Keratinocyte (primary cell): Measurements from ENCODE around the gene NCKAP5. TPM values are rescaled to one million over a fixed set of nuclear protein-coding genes. Genes with fewer than 3 reads are reported as not detected.

Experiments
- DNase-seq: peaks from one replicate; pipeline ENCODE4 v3.0.0-alpha.2; 2011; ENCODE audit warnings: low read depth, missing footprints, low spot score
- FAIRE-seq: peaks from 2 replicates; lab custom pipeline; 2011; peaks lifted over from hg19 to GRCh38; lab: Jason Lieb, UNC
- H2AFZ ChIP-seq: 2 replicates; pipeline ENCODE4 v1.6.0; 2012; ENCODE audit warnings: low read length, control low read depth, inconsistent platforms; ENCODE audit not compliant: control insufficient read depth
- H3K27ac ChIP-seq: 2 replicates; pipeline ENCODE4 v1.5.1; 2011; ENCODE audit warnings: low read length; ENCODE audit not compliant: control insufficient read depth, insufficient read depth
- H3K27me3 ChIP-seq: 3 replicates; pipeline ENCODE4 v1.6.0; 2011; ENCODE audit warnings: low read length; ENCODE audit not compliant: control insufficient read depth, insufficient read depth; ENCODE audit errors: extremely low read depth
- H3K36me3 ChIP-seq, 2 experiments: 2 replicates in 1 of 2; 3 replicates in 1 of 2; pipeline ENCODE4 v1.5.1; 2011; ENCODE audit warnings: low read length in 2 of 2, mild to moderate bottlenecking in 1 of 2; ENCODE audit not compliant: control insufficient read depth in 2 of 2, insufficient read depth in 2 of 2; ENCODE audit errors: extremely low read depth in 1 of 2
- H3K4me1 ChIP-seq: 3 replicates; pipeline ENCODE4 v1.5.1; 2011; ENCODE audit warnings: low read length; ENCODE audit not compliant: control insufficient read depth, insufficient read depth; ENCODE audit errors: extremely low read depth
- H3K4me2 ChIP-seq: 3 replicates; pipeline ENCODE4 v1.6.0; 2011; ENCODE audit warnings: low read depth, low read length; ENCODE audit not compliant: control insufficient read depth, insufficient read depth; ENCODE audit errors: extremely low read depth
- H3K4me3 ChIP-seq, 3 experiments: fragments of 200-600 bp in 1 of 3; sonication (generic) in 1 of 3; 2 replicates in 2 of 3; 3 replicates in 1 of 3; pipeline ENCODE4 v1.5.1; 2011 to 2016; ENCODE audit warnings: low read length in 3 of 3, mild to moderate bottlenecking in 3 of 3, control low read depth in 2 of 3, inconsistent platforms in 1 of 3, low read depth in 1 of 3, mixed read lengths in 1 of 3, mixed run types in 1 of 3, moderate library complexity in 1 of 3; ENCODE audit not compliant: control insufficient read depth in 2 of 3, insufficient read depth in 2 of 3; ENCODE audit errors: extremely low read depth in 1 of 3
- H3K79me2 ChIP-seq: 2 replicates; pipeline ENCODE4 v1.6.0; 2012; ENCODE audit warnings: low read length; ENCODE audit not compliant: control insufficient read depth, insufficient read depth
- H3K9ac ChIP-seq: 3 replicates; pipeline ENCODE4 v1.6.0; 2011; ENCODE audit warnings: low read length; ENCODE audit not compliant: control insufficient read depth, insufficient read depth; ENCODE audit errors: extremely low read depth
- H3K9me1 ChIP-seq: 3 replicates; pipeline ENCODE4 v1.6.0; 2011; ENCODE audit warnings: low read length; ENCODE audit not compliant: control insufficient read depth, insufficient read depth; ENCODE audit errors: extremely low read depth
- H3K9me3 ChIP-seq: 2 replicates; pipeline ENCODE4 v1.5.1; 2012; ENCODE audit warnings: low read depth, low read length; ENCODE audit not compliant: control insufficient read depth
- H4K20me1 ChIP-seq: 3 replicates; pipeline ENCODE4 v1.6.0; 2011; ENCODE audit warnings: low read length; ENCODE audit not compliant: control insufficient read depth, insufficient read depth; ENCODE audit errors: extremely low read depth
- EZH2 ChIP-seq: IDR thresholded peaks from one replicate; pipeline ENCODE4 v1.6.1; 2012; ENCODE audit warnings: inconsistent platforms, mild to moderate bottlenecking, low read length, moderate library complexity
- dilution Hi-C: fragments of 300-500 bp; cut with MboI; formaldehyde crosslinking; loops from one replicate; pipeline ENCODE4 v1.7.0; 2020; ENCODE audit warnings: low sequenced_read_pairs; ENCODE audit not compliant: extremely low pct_ligation_motif_present
- polyA plus RNA-seq, 5 experiments: library from polyadenylated mRNA; depleted of rRNA in 3 of 5; stranded (reverse) in 3 of 5; stranded (forward) in 1 of 5; unstranded in 1 of 5; fragments of >200 nt; gene quantifications; 1 replicate in 1 of 5; 2 replicates in 3 of 5; 3 replicates in 1 of 5; pipeline versions ENCODE4 v1.2.1 to v1.2.3, GENCODE V29; 2011 to 2012; ENCODE audit warnings: missing spikeins in 2 of 5, low read depth in 1 of 5, low replicate concordance in 1 of 5
- TF ChIP-seq, protein P1 (sequence below), 3 experiments: IDR thresholded peaks in 1 of 3; conservative IDR thresholded peaks in 1 of 3; optimal IDR thresholded peaks in 1 of 3; 2 replicates in 2 of 3; 3 replicates in 1 of 3; pipeline versions ENCODE3 to v1.5.1; 2011; ENCODE audit warnings: low read length in 3 of 3, mild to moderate bottlenecking in 3 of 3, moderate library complexity in 2 of 3, control low read depth in 1 of 3, inconsistent platforms in 1 of 3; ENCODE audit not compliant: insufficient read depth in 2 of 3; ENCODE audit errors: extremely low read depth in 1 of 3

NCKAP5 gene
- polyA plus RNA-seq, 1 donor (not counting 4 experiments of a cell fraction or from before 2014, with no cell fraction given): 3.6 TPM

GRCh38 chr2:132636346-132636745 is 931.9 kb downstream of the NCKAP5 start:
- H3K4me3 ChIP-seq: no peak overlapping the region
- no peak overlapping the region for H3K4me2 ChIP-seq
- DNase-seq (no peak), FAIRE-seq (no peak)
- no peaks in the 10 kb centered on the region for H4K20me1 ChIP-seq
- H2AFZ ChIP-seq: no peak overlapping the region
- dilution Hi-C loops: no loop called here
- no peaks in the 10 kb centered on the region for H3K27me3 ChIP-seq
- H3K79me2 ChIP-seq: no peaks in the 10 kb centered on the region
- TF ChIP-seq, protein P1, sequence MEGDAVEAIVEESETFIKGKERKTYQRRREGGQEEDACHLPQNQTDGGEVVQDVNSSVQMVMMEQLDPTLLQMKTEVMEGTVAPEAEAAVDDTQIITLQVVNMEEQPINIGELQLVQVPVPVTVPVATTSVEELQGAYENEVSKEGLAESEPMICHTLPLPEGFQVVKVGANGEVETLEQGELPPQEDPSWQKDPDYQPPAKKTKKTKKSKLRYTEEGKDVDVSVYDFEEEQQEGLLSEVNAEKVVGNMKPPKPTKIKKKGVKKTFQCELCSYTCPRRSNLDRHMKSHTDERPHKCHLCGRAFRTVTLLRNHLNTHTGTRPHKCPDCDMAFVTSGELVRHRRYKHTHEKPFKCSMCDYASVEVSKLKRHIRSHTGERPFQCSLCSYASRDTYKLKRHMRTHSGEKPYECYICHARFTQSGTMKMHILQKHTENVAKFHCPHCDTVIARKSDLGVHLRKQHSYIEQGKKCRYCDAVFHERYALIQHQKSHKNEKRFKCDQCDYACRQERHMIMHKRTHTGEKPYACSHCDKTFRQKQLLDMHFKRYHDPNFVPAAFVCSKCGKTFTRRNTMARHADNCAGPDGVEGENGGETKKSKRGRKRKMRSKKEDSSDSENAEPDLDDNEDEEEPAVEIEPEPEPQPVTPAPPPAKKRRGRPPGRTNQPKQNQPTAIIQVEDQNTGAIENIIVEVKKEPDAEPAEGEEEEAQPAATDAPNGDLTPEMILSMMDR (optimal IDR thresholded peaks at IDR 0.05 in 1 of 3, IDR thresholded peaks at IDR 0.05 in 1 of 3, conservative IDR thresholded peaks at IDR 0.05 in 1 of 3; ENCODE audit: extremely low read depth in 1 of 3, insufficient read depth in 2 of 3, low read length in 3 of 3): no peak
- TF ChIP-seq EZH2: no peak
- H3K4me1 ChIP-seq: no peaks in the 10 kb centered on the region
- no peaks in the 10 kb centered on the region for H3K9me3 ChIP-seq
- H3K9me1 ChIP-seq: no peaks in the 10 kb centered on the region
- H3K9ac ChIP-seq: no peak overlapping the region
- H3K36me3 ChIP-seq: no peaks in the 10 kb centered on the region
- no peak overlapping the region for H3K27ac ChIP-seq

DNA sequence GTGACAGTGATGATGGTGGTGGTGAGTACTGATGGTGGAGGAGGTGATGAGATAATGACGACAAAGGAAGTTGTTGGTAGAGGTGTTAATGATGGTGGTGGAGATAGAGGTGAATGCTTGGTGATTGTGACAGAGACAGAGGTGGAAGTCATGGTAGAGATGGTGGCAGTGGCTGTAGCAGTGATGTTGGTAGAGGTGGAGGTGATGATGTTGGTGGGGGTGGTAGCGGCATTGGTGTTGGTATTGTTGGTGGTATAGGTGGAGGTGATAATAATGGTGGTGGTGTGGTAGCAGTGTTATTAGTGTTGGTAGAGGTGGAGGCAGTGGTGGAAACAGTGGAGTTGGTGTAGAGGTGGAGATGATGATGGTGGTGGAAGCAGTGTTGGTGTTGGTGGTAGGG is 934.6 kb downstream of the NCKAP5 start:
- TF ChIP-seq, protein P1 (optimal IDR thresholded peaks at IDR 0.05 in 1 of 3, IDR thresholded peaks at IDR 0.05 in 1 of 3, conservative IDR thresholded peaks at IDR 0.05 in 1 of 3; ENCODE audit: extremely low read depth in 1 of 3, insufficient read depth in 2 of 3, low read length in 3 of 3): no peak
- TF ChIP-seq EZH2: no peak
- Histone ChIP-seq H3K9ac (no peak overlapping the region), H3K27ac (no peak overlapping the region), H3K4me1 (no peaks in the 10 kb centered on the region), H3K9me1 (no peaks in the 10 kb centered on the region), H3K79me2 (no peaks in the 10 kb centered on the region), H3K36me3 (no peaks in the 10 kb centered on the region), H3K27me3 (no peaks in the 10 kb centered on the region), H2AFZ (no peak overlapping the region), H3K4me3 (no peak overlapping the region), H4K20me1 (no peaks in the 10 kb centered on the region), H3K9me3 (no peaks in the 10 kb centered on the region), H3K4me2 (no peak overlapping the region)
- FAIRE-seq (no peak), DNase-seq (no peak)
- dilution Hi-C loops: no loop called here
